NCI-H1436 treated with DMSO at 0.1 percent for 48 hours (cell line): Measurements from ENCODE around the gene HECW1.

Source experiments
- DNase-seq: peaks from one replicate; lab custom pipeline; 2025; lab: John Stamatoyannopoulos, UW

Gene HECW1

DNA sequence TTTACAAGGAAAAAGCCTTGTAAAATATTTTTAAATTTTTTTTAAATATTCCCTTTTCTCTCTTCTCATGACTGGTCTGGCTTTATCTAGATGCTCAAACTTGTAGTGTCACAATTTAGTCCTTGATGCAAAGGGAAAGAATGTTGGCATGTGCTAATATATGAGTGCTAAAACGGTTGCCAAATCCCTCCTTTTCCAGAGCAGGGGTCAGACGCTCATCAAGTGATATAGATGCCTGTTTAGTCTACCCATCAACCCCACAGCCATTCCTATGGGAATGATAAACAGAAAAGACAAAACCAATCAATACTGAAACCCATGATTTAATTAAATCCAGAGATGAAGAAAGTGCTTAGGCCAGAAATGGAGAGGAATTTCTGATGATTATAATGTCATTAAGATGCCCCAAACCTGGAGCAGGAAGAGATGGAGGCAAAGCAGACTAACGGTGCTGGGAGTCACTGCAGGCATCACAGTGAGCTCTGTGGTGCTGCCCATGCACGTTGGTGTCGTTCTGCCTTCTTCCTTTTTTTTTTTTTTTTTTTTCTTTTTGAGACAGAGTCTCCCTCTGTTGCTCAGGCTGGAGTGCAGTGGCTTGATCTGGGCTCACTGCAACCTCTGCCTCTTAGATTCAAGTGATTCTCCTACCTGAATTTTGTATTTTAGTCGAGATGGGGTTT lies 260.4 kb downstream of the HECW1 start:
- no peak for DNase-seq

DNA sequence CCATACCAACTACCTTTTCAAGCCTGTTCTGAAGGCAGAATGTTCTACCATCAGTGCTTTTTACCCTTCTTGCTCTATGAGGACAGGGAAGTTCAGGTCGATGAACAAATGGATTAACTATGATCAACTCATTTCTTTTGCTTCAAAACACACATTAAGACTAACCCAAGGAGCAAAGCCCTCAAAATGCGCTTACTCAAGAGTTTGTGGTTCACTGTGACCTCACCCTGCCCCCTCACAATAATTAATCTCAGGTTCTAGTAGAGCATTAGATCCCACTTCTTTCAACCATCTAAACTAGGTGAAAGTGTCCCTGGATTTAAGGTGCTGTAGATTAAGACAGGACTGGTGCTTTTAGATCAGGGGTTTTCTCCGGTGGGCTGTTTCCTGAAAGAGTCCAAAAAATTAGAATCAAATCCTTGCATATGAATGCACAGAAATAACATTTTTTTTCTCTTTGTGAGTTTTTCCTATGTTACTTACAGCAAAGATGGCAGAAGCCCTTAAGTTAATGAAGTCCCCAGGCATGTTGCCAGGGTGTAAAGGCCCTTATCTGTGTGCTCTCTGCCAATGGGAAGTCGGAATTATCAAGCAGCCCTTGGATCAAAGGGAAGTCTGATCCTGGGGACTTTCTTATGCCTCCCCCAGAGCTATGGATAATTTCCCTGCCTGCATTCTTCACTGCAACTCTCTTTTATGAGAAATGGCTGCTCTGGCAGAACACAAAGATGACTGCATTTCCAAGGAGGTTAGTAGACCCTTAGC lies 264.9 kb downstream of the HECW1 start:
- no peak for DNase-seq

DNA sequence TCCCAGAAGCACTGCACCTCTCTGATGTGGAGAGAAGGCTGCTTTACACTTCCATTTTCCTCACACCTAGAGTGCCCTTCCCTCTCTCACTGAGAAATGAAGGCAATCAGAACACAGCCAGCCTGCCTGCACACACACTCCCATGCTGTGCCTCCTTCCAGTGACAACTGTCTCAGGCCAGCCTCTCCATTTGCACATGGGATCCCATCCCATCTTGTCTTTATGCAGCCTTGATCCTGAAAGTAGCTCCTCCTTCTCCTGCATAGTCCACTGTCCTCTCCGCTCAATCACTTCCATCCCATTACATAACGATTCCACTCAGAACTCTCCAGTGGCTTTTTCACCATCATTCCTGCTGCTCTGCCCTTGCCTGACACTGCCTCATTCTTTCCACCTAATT lies 266.8 kb downstream of the HECW1 start:
- no peak for DNase-seq

DNA sequence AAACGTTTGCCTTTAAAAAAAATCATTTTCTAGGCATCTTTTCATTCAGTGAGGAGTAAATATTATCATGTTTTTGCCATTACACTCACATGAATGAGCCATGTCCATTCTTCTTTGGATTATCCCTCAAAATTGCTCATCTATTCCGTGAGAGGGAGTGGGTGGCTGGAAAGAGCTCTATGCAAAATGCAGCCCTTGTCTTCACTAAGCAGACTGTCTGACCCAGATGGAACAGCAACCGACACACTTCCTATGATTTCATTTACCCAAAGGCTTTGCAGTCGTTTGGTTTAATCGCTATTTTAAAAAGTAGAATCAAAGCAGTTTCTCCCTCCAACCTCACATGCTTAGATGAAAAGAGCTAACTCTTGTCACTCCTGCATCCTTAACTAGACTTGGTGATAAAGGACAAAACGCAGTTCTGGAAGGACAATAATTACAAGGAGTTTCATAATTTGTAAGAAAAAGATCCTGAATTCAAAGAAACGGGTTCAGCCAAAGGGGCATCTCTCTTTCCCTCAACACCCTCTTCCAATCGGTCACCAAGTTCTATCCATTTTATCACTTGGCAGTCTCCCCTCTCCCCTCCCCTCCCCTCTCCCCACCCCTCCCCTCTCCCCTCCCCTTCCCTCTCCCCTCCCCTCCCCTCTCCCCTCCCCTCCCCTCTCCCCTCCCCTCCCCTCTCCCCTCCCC lies 272.3 kb downstream of the HECW1 start:
- DNase-seq = no peak

DNA sequence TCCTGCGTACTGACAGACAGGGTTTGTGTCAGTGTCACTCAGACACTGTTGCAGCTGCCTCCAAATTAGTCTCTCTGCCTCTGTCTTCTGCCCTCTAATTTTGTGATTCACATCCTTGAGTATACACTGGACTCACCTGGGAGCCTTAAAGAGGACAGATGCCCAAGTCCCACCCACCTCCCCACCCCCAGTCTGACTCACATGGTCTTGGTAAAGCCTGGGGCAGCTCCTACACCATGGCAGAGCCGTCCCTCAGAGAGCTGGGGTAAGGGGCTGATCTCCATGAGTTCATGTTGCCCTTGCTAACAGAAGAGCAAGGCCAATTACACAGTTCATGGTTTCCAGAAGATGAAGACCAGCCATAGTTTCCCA lies 272.8 kb downstream of the HECW1 start:
- no peak for DNase-seq

DNA sequence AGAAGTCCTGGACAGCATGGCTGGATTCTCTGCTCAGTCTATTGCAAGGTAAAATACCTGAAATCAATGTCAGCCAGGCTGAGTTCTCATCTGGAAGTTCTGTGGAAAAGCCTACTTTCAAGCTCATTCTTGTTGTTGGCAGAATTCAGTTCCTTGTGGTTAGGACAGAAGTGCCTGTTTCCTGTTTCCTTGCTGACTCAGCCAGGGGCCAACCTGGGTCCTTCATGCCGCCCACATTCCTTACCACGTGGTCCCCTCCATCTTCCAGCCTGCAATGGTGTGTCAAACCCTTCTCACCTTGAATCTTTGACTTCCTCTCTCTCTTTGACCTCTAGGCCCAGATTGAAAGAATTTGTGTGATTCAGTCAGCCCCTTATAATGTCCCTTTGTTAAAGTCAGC lies 273.4 kb downstream of the HECW1 start:
- DNase-seq = no peak

DNA sequence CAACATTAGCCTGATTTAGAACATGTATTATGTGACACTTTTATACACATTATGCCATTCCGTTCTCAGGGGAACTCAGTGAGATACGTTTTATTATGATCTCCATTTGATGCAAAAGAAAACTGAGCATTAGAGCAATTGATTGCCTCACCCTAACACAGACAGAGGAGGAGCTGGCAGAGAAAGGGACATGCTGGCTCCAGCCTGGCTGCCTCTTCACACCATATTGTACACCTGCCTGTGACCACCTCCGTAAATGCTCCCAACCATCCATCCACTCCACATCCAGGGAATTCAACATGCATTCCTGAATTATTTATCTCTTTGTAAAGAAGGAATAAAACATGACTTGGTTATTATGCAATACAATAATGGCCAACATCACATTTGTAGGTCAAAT lies 275.5 kb downstream of the HECW1 start:
- DNase-seq = no peak

DNA sequence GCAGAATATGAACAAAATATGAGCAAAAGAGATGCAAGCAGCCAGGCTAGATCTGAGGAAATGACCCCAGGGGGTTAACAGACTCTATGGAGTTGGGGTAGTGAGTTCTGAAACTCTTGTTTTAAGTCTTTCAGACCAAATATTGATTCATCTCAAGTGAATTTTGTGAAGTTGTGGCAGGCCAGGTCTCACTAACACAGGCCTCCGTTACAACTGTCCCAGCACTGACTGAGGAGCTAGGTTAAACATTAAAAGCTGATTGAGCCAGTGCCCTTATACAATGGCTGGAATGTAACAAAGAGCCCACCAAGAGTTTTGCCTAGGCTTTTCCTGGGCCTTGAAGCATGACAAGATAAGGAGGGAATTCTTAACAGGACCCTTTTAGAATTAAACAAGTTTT lies 278.1 kb downstream of the HECW1 start:
- no peak for DNase-seq

DNA sequence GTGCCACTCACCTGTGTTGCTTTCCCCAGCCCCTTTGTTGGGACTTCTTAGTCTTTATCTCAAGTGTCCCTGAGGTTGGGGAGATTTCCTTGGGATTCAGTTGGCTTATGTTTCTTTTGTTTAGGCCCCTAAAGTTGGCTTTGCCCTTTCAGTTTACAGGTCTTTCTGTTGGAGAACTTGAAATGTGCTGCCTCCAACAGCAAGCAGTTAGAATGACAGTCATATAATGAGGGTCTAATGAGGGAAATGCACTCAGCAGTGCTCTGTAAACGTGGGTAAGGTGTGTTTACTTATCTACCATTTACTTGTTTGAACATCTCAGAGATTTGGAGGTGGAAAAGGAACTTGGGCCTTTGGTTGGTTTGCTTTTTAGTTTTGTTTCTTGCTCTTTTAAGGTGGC lies 279.1 kb downstream of the HECW1 start:
- no peak for DNase-seq

DNA sequence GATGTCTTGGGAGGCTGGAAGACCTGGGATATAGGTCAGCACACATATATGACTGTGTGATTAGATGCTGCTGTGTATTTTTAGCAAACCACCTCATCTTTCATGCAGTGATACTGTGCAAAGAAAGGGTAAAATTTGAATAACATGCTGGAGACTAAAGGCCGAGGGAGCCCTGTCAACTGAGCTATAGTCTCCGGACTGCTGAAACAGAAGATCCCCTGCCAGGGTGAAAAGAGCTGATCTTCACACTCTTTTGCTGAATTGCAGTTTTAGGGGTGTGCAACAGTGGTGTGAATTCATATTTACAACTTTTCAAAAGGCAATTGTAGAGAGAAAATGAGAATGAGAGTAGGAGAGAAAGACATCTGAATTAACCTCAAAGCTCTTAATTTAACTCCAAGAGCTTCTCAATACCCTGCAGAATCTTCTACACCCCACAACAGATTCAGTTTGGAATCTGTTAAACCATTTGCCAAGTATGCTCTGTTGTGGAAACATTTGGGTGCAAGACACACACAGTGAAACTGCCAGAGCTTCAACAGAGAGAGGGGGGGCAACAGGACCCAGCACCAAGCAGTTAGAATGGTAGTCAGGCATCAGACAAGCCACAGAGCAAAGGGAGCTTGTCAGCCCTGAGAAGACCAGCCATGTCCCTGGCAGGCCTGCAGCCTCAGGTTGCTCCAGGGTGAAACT lies 280.3 kb downstream of the HECW1 start:
- no peak for DNase-seq

DNA sequence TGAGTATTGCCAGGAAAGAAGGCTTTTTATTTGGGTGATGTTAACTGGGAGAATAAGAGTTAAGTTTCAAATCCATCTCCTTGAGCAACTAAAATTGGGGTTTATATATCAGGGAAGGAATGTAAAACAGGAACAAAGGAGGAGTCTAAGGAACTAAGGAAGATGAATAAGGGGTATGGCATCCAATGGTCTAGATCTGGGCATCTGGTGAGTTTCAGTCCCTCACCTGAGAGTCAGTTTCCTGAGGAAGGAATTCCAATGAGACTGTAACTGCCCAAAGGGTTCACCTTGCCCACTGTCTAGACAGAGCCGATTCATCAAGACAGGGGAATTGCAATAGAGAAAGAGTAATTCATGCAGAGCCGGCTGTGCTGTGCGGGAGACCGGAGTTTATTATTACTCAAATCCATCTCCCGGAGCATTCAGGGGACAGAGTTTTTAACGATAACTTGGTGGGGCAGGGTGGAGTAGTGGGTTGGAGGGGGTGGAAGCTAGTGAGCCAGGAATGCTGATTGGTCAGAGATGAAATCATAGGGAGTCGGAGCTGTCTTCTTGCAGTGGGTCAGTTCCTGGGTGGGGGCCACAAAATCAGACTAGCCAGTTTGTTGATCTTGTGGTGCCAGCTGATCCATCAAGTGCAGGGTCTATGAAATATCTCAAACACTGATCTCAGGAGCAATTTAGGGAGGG lies 282.1 kb downstream of the HECW1 start:
- DNase-seq = no peak

DNA sequence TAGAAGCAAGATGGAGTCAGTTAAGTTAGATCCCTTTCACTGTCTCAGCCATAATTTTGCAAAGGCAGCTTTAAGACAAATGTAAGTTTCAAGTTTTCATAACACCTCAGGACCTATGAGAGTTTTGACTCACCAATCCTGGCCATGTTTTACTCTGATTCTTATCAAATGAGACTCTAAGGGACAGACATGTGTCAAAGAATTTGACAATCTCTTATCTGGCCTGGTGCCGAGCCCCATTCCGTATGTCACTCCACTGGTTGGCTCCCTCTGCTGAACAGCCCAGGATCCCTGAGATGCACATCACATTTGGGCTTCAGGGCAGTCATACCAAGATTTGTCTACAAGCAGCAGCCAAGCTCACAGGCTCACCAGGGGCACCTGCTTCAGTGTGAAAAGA lies 282.9 kb downstream of the HECW1 start:
- DNase-seq = no peak

DNA sequence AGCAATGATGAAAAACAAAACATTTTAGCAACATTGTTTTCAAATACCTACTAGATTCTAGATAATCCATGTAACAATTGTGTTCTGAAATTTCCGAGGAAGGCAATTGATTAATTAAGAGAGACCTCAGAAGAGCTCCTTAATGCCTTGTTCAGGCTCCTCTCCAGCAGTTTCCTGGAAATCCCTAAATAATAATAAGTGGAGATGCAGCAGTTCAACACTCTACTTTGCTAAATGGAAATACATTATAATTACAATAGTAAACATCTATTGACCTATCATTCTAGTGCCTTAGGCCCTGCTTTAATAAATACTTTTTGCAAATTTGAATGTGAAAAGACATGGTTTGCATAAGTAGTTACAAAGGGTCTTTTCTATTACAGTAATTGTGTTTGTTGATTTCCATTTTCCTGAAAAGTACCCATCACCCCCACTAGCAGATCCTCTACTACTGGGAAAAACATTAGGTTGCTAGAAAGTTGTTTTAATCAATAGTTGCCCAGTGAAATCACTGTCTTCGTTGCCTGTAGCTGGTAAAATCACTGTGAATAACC lies 283.8 kb downstream of the HECW1 start:
- no peak for DNase-seq

DNA sequence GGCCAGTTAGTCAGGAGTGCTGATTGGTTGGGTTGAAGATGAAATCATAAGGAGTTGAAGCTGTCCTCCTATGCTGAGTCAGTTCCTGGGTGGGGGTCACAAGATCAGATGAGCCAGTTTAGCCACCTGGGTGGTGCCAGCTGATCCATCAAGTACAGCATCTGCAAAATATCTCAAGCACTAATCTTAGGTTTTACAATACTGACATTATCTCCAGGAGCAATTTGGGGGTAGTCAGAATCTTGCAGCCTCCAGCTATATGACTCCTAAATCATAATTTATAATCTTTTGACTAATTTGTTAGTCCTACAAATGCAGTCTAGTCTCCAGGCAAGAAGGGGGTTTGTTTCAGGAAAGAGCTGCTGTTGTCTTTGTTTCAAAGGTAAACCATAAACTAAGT lies 286.4 kb downstream of the HECW1 start:
- no peak for DNase-seq

DNA sequence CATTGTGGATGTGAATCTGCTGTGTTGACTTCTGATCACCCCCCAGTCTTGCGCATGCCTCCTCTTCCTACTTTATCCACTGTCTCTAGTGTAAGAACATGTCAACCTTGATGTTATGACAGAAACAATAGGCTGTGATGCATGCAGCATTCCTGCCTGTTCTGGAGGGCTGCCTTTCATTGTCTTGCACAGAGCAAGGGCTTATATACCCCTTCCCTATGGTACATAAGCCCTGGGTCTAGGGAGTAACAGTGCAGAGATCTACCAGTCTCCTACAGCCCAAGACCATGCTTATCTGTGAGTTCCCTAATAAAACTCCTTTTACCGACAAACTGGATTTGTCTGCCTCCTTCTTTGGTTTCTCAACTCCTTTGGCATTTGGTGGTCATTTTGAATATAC lies 293.5 kb downstream of the HECW1 start:
- DNase-seq = no peak

DNA sequence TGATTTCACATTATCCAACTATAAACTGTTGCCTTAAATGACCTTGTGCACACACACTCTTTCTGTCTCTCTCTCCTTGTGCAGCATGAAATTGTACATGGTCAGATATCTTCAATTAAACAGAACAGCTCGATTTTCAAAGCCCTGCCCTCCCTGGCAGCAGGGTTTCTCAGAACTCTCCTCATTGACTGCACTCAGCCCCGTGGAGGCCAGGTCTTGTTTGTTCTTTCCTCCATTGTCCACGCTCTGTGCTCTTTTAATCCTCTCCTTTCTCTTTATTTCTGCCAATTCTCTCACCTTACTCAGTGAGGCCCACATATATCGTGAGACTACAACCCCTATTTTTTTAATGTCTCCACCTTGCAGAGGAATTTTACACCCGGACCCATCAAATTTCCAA lies 294.5 kb downstream of the HECW1 start:
- DNase-seq = no peak

DNA sequence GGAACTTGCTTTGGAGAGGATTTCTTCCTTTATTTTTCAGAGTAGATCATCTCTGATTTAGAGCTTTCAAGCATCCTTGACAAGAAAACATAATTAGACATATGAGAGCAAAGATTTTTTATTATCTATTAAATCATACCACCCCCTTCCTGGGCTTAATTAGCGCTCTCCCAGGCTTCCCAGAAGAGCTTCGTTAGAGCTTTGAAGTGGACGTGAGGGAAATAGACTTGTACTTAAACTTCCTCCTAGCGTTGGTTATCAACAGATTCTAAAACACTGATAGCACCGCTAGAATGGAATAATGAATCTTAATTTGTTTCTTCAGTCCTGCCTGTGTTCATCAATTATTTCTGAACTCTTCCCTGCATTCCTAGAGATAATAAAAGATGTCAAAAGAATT lies 296.5 kb downstream of the HECW1 start:
- DNase-seq = no peak

DNA sequence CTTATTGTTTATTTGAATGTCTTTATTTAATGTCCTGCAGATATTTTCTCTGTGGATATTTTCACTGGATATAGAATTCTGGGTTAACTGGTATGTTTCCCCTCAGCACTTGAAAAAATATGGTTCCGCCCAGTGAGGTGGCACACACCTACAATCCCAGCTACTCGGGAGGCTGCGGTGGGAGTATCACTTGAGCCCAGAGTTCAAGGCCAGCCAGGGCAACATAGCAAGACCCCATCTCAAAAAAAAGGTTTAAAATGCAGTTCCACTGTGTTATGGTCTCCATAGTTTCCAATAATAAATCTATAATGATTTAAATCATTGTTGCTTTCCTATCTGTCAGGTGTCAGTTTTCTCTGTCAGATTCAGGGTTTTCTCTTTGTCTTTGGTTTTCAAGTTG lies 305.0 kb downstream of the HECW1 start:
- DNase-seq = no peak

DNA sequence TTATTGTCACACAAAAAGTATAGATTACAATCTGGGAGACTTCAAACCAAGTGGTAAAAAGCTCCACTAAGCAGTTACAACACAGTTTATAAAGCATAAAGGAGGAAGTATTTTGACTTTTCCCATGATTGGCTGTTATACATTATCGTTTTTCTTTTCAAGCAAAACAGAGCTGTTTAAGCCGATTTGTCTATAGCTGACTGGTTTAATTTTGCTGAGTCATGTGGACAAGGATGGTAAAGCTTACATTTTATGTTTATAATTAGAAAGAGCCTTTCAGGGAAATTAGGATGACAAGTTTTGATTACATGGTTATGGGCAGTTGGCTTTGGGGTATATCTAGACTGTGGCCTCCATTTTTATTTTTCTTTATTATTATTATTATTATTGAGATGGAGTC lies 318.0 kb downstream of the HECW1 start:
- no peak for DNase-seq

DNA sequence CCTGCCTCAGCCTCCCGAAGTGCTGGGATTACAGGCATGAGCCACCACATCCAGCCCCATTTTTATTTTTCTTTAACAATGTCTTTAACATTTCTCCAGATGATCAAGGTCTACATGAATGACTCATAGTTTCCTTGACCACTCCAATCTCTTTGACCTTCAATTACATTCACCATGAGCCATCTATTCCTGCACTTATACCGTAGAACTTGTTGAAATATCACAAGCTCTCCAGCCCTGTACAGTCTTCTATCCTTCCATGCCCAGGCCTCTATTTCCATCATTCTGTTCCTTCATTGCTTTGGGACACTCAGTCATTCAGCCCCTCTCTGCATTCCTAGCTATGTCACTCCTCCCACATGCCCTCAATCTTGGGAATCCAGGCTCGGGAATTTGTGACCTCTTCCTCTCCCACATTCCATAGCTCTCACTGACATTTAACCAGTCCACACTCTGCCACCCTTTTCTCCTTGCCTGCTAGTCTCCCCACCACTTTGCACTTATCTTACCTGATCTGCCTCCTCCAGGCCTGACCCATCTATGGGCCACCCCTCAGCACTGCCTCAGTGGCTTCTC lies 318.7 kb downstream of the HECW1 start:
- no peak for DNase-seq

DNA sequence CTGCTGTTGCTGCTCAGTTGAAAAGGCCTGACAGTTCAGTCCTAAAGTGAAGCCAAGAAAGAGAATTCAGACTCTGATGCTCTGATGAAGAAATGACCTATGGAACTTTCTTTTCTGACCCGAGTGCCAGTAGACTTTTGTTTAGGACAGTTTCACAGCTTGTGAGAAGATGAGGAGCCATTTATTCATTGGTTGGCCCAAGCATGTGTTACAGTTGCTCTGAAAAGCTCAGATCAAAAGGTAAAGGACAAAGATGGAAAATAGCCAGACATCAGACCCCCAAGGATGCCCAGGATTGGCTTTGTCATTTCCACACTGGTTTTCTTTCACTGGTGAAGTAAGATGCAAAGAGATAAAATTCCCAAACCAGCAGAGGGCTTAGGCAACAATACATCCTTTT lies 321.2 kb downstream of the HECW1 start:
- no peak for DNase-seq

DNA sequence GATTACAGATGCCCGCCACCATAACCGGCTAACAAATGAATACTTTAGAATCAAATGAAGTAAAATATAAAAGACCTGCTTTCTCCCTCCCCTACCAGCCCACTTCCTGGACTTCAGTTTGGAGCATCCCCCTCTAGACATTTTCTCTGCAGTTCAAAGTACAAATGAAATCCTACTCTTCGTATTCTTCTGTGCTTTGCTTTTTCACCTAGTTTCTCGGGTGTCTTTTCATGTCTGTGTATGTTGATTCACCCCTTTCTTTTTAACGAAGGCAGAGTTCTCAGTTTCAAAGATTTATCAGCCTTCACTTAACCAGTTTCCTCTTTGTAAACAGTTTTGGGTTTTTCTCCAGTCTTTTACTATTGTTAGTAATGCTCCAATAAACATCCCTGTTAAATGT lies 324.6 kb downstream of the HECW1 start:
- DNase-seq = no peak
